Measurements from ENCODE around the gene LRP2BP.
"Not testable (repeated sequence)": the region's sequence is repeated elsewhere in the genome, so short reads cannot be mapped to it uniquely, and the experiment has no call there.

LRP2BP gene

DNA sequence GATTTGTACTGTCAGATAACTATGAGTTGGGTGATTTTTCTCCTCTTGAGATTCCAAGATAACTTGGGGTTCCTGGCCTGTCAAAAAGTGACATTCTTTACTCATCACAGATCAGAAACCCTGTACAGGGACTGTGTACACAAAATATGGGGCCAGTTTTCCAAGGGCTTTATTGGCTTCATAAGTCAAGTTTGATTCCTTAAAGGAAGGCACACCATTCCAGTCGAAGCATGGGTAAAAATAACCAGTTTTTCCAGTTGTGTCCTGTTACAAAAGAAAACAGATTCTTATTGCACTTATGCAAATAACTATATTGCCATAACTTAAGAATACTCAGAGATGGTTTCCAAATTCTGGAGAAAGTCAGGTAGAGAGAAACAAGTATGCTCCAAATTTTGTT lies 70.0 kb downstream of the LRP2BP start:
- not testable (repeated sequence) for DNase-seq (ENCODE audit: low read depth)

DNA sequence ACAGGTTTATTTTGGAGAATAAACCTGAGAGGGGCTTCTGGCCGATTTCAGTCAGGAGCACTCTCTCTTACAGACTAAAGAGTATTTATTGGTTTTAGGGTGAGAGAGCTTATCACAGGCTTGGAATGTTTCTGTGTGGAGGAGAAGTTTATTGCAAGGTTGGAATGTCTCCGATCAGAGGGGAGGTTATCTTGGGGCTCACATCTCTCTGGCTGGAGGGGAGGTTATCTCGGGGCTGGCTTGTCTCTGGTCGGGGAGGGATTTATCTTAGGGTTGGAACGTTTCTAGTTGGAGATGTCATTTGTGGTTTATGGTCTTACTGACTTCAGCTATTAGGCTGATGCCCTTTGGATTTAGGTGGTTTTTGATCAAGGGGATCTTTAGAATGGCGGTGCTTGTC lies 71.4 kb downstream of the LRP2BP start:
- DNase-seq (ENCODE audit: low read depth): not testable (repeated sequence)

DNA sequence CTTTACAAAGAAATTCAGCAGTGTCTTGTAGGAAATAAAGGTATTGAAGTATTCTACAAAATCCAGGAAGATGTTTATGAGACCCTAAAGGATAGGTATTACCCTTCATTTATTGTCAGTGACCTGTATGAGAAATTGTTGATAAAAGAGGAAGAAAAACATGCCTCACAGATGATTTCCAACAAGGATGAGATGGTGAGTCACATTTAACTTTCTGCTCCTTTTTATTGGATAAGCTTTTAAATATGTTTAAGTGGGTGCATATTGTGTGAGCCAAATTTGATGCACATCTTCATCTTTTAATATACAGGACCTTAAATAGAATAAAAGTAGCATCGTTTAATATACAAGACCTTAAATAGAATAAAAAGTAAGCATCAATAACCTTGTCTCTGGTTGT lies 72.1 kb downstream of the LRP2BP start:
- DNase-seq (ENCODE audit: low read depth): no peak

DNA sequence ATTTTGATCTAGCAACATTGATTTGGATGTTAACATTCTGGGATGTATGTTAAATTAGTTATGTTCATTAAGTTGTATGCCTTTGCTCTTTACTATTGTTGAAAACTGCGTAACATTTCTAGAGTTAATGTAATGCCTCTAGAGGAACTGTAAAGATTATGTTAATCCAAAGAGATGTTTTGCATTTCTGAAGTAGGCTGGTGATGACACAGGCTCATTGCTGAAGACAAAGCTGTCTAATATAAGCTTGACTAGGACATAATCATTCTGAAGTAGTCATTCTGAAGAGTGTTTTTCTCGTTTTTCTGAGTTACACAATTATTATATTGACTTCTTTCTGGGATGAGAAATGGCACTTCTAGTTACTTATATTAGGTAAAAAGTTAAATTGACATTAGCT lies 72.9 kb downstream of the LRP2BP start:
- no peak for DNase-seq (ENCODE audit: low read depth)

DNA sequence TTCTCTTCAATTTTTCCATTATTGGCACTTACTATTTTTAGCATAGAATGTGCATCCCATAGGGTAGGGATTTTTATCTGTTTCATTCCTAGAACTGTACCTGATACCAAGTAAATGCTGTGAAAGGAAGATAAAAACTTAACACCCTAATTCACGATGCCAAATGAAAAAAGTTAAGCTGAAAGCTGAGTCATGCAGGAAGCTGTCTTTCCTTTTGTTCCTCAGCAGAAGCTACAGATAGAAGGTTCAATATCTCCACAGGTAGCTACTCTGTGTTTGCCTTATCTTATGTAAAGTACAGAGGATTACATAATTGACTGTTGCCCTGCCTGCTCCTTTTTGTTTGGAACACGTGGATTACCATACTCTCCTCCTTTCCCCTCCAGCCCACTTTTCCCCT lies 77.0 kb downstream of the LRP2BP start:
- DNase-seq (ENCODE audit: low read depth): no peak

DNA sequence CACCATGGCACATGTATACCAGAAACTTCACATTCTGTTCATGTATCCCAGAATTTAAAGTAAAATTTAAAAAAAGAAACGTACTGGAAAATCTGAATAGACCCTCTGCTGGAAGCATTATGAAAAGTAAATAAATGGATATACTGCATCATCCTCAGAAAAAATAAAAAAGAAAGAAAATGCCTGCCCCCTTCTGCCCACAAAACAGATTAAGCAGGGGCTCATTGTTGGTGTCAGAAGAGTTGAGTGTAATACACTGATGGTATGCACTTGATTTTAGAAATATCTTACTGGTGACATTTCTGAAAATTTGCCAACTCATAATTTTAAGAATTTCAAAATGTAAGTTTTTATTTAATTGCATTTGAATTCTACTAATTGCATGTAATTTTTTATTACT lies 77.8 kb downstream of the LRP2BP start:
- no peak for DNase-seq (ENCODE audit: low read depth)

DNA sequence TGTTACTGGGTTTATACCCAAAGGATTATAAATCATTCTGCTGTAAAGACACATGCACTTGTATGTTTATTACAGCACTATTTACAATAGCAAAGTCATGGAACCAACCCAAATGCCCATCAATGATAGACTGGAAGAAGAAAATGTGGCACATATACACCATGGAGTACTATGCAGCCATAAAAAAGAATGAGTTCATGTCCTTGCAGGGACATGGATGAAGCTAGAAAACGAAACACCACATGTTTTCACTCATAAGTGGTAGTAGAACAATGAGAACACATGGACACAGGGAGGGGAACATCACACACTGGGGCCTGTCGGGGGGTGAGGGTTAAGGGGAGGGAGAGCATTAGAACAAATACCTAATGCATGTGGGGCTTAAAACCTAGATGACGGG lies 78.3 kb downstream of the LRP2BP start:
- DNase-seq (ENCODE audit: low read depth): not testable (repeated sequence)
